IMR-90 (cell line): ENCODE results near the gene TINAG. TPM values are rescaled to one million over a fixed set of nuclear protein-coding genes. Genes with fewer than 3 reads are reported as not detected.

ENCODE experiments used
- ATAC-seq: fragments of 200-7000 bp; cut with Tn5 transposase; 2 replicates; pipeline ENCODE4 v1.9.1; 2020; ENCODE audit warnings: low read depth, mild to moderate bottlenecking, moderate library complexity
- BruUV-seq: library from RNA; stranded (reverse); fragments of 400-500 nt; replicated peaks from 2 replicates; lab custom pipeline; 2021; lab: Mats Ljungman, UMichigan
- CTCF ChIA-PET: fragments of 300-600 bp; formaldehyde crosslinking; extraction: SDS; loops from one replicate; lab custom pipeline; 2021; ENCODE audit warnings: antibody characterized with exemption; lab: Yijun Ruan, JAX
- POLR2A ChIA-PET: fragments of 300-600 bp; sonication (Branson Sonifier 250); formaldehyde crosslinking; loops from one replicate; lab custom pipeline; 2022; ENCODE audit warnings: antibody characterized with exemption; ENCODE audit not compliant: unreplicated experiment; lab: Charles Lee
- DNase-seq: peaks from one replicate; pipeline ENCODE4 v3.0.0; 2013
- H2AFZ ChIP-seq: replicated peaks from 2 replicates; pipeline ENCODE3; 2013; ENCODE audit warnings: low read length, mild to moderate bottlenecking; ENCODE audit not compliant: poor library complexity
- H2AK5ac ChIP-seq: 2 replicates; pipeline ENCODE4 v1.6.1; 2013; ENCODE audit warnings: low read depth, low read length, inconsistent platforms
- H2AK9ac ChIP-seq: replicated peaks from 2 replicates; pipeline ENCODE3; 2013; ENCODE audit warnings: mild to moderate bottlenecking, low read depth, low read length, moderate library complexity; ENCODE audit not compliant: poor library complexity
- H2BK120ac ChIP-seq: 2 replicates; pipeline ENCODE4 v1.6.1; 2013; ENCODE audit warnings: low read depth, low read length, inconsistent platforms
- H2BK15ac ChIP-seq: 3 replicates; pipeline ENCODE4 v1.6.1; 2013; ENCODE audit warnings: low read depth, low read length, inconsistent platforms
- H2BK20ac ChIP-seq: 2 replicates; pipeline ENCODE4 v1.6.1; 2013; ENCODE audit warnings: low read depth, mild to moderate bottlenecking, inconsistent platforms, low read length, moderate library complexity
- H2BK5ac ChIP-seq: 2 replicates; pipeline ENCODE4 v1.6.1; 2013; ENCODE audit warnings: mild to moderate bottlenecking, low read depth, low read length, inconsistent platforms; ENCODE audit not compliant: poor library complexity, severe bottlenecking
- H3K14ac ChIP-seq: replicated peaks from 2 replicates; pipeline ENCODE4 v1.6.1; 2013; ENCODE audit warnings: low read depth, low read length, inconsistent platforms
- H3K18ac ChIP-seq: 2 replicates; pipeline ENCODE4 v1.6.1; 2013; ENCODE audit warnings: low read depth, low read length, control low read depth
- H3K23ac ChIP-seq: 2 replicates; pipeline ENCODE4 v1.6.1; 2013; ENCODE audit warnings: low read depth, low read length, inconsistent platforms
- H3K27ac ChIP-seq: 2 replicates; pipeline ENCODE4 v1.5.1; 2013; ENCODE audit warnings: mild to moderate bottlenecking, control low read depth, low read length; ENCODE audit not compliant: insufficient read depth
- H3K27me3 ChIP-seq: 2 replicates; pipeline ENCODE4 v1.6.1; 2013; ENCODE audit warnings: low read length; ENCODE audit not compliant: control insufficient read depth, insufficient read depth
- H3K36me3 ChIP-seq: 2 replicates; pipeline ENCODE4 v1.6.1; 2013; ENCODE audit warnings: low read length, mixed read lengths; ENCODE audit not compliant: control insufficient read depth, insufficient read depth
- H3K4ac ChIP-seq: 2 replicates; pipeline ENCODE4 v1.6.1; 2013; ENCODE audit warnings: low read depth, low read length, inconsistent platforms
- H3K4me1 ChIP-seq: 2 replicates; pipeline ENCODE4 v1.6.1; 2013; ENCODE audit warnings: low read length, mixed read lengths; ENCODE audit not compliant: control insufficient read depth, insufficient read depth
- H3K4me2 ChIP-seq: 2 replicates; pipeline ENCODE4 v1.6.1; 2013; ENCODE audit warnings: low read depth, mild to moderate bottlenecking, control low read depth, low read length, moderate library complexity
- H3K4me3 ChIP-seq: 2 replicates; pipeline ENCODE4 v1.5.1; 2013; ENCODE audit warnings: low read depth, mild to moderate bottlenecking, control low read depth, low read length, moderate library complexity; ENCODE audit not compliant: insufficient read depth
- H3K56ac ChIP-seq: 2 replicates; pipeline ENCODE4 v1.6.1; 2013; ENCODE audit warnings: low read length, inconsistent platforms; ENCODE audit not compliant: insufficient read depth; ENCODE audit errors: extremely low read depth
- H3K79me1 ChIP-seq, 2 experiments: 2 replicates each; pipeline ENCODE4 v1.6.1; 2013; ENCODE audit warnings: low read length in 2 of 2, inconsistent platforms in 1 of 2, low read depth in 1 of 2
- H3K9ac ChIP-seq: 2 replicates; pipeline ENCODE4 v1.6.1; 2013; ENCODE audit warnings: low read depth, low read length, control low read depth
- H3K9me1 ChIP-seq: 2 replicates; pipeline ENCODE4 v1.6.1; 2013; ENCODE audit warnings: low read length, inconsistent platforms; ENCODE audit not compliant: insufficient read depth
- H3K9me3 ChIP-seq: 2 replicates; pipeline ENCODE4 v1.6.1; 2013; ENCODE audit warnings: low read length; ENCODE audit not compliant: control insufficient read depth, insufficient read depth
- H4K20me1 ChIP-seq: 2 replicates; pipeline ENCODE4 v1.6.1; 2013; ENCODE audit warnings: low read length, inconsistent platforms; ENCODE audit not compliant: insufficient read depth
- H4K5ac ChIP-seq: 2 replicates; pipeline ENCODE4 v1.6.1; 2013; ENCODE audit warnings: mild to moderate bottlenecking, low read depth, low read length, control low read depth
- H4K8ac ChIP-seq, 2 experiments: 2 replicates each; pipeline ENCODE4 v1.6.1; 2013; ENCODE audit warnings: low read depth in 2 of 2, low read length in 2 of 2, control low read depth in 1 of 2, inconsistent platforms in 1 of 2
- H4K91ac ChIP-seq: 2 replicates; pipeline ENCODE4 v1.6.1; 2013; ENCODE audit warnings: low read depth, low read length, inconsistent platforms; ENCODE audit not compliant: insufficient read depth
- RAD21 ChIP-seq: IDR thresholded peaks from 2 replicates; pipeline ENCODE4 v1.6.1; 2012; ENCODE audit warnings: low read length, improper control_type of control experiment
- SMC3 ChIP-seq: fragments of 150-350 bp; IDR thresholded peaks from 2 replicates; pipeline ENCODE4 v1.6.1; 2016; ENCODE audit warnings: low read depth, mild to moderate bottlenecking, antibody characterized with exemption, low read length, moderate library complexity
- dilution Hi-C: fragments of 300-500 bp; cut with HindIII; formaldehyde crosslinking; loops from one replicate; pipeline ENCODE4 v1.14.3; 2018; ENCODE audit warnings: low sequenced_read_pairs; ENCODE audit not compliant: unreplicated experiment
- in situ Hi-C: fragments of 300-500 bp; cut with MboI; formaldehyde crosslinking; loops from 3 replicates; pipeline ENCODE4 v1.14.3; 2019; ENCODE audit warnings: low sequenced_read_pairs, inconsistent platforms, mixed read lengths
- intact Hi-C: fragments of 100-400 bp; cut with micrococcal nuclease; formaldehyde crosslinking; loops from 2 replicates; pipeline ENCODE4 v1.10.0; 2022
- polyA plus RNA-seq, 3 experiments: library from polyadenylated mRNA; depleted of rRNA; stranded (reverse); fragments of >200 nt; gene quantifications; 2 replicates each; pipeline ENCODE4 v1.2.3, GENCODE V29; 2012; ENCODE audit warnings: low replicate concordance in 1 of 3
- total RNA-seq: library from RNA; depleted of rRNA; stranded (reverse); fragments of >200 nt; gene quantifications from 2 replicates; pipeline ENCODE4 v1.2.3, GENCODE V29; 2012
- TF ChIP-seq, protein P1 (sequence below): fragments of 150-350 bp; IDR thresholded peaks from 2 replicates; pipeline ENCODE4 v1.6.1; 2016; ENCODE audit warnings: low read depth, mild to moderate bottlenecking, low read length, moderate library complexity, borderline replicate concordance

TINAG gene
- total and polyA plus RNA-seq, 2 of the 4 experiments (the other 2 are of a cell fraction), result not detected

DNA sequence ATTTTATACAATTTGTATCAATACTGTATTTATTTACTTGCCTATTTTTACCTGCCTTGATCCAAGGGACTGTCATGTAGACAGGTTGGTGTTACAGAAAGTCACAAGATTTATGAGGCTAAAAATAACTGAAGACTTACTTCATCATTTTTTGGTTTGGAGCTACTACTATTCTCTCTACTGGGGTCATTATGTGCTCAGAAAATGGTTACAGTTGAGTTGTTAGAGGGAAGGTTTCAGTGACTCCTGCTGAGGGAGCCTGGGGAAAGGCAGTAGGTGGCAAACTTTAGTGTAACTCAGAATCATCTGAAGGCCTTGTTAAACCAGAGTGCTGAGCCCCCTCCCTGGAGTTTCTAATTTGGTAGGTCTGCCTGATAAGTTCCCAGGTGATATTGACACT lies 118.8 kb downstream of the TINAG start:
- H3K4me1 ChIP-seq, result no peaks in the 10 kb centered on the region
- H2BK15ac ChIP-seq, result peak overlapping the region; percentile 26; the same call in 1 of the 3 replicates
- dilution Hi-C loops, result no loop called here
- intact Hi-C loops, result no loop called here
- H3K18ac ChIP-seq, result no peak overlapping the region
- H3K36me3 ChIP-seq, result no peaks in the 10 kb centered on the region
- H3K14ac ChIP-seq, result 0 out of 2 replicates have a peak overlapping the region, but pooled peaks have one; percentile 27
- CTCF ChIA-PET, result no interaction called here
- H3K56ac ChIP-seq, result no peak overlapping the region
- ATAC-seq (no peak), DNase-seq (no peak)
- no peaks in the 10 kb centered on the region for H3K27me3 ChIP-seq
- H2BK5ac ChIP-seq, result no peak overlapping the region
- POLR2A ChIA-PET, result no interaction called here
- no peaks in the 10 kb centered on the region for H3K9me1 ChIP-seq
- H4K91ac ChIP-seq, result no peak overlapping the region
- H2AK9ac ChIP-seq, result no peak overlapping the region
- no peak overlapping the region for H4K5ac ChIP-seq
- no peak overlapping the region for H4K8ac ChIP-seq
- no peak overlapping the region for H3K9ac ChIP-seq
- H2BK120ac ChIP-seq, result no peak overlapping the region
- no peak for TF ChIP-seq SMC3
- no peak for TF ChIP-seq RAD21
- TF ChIP-seq, protein P1, sequence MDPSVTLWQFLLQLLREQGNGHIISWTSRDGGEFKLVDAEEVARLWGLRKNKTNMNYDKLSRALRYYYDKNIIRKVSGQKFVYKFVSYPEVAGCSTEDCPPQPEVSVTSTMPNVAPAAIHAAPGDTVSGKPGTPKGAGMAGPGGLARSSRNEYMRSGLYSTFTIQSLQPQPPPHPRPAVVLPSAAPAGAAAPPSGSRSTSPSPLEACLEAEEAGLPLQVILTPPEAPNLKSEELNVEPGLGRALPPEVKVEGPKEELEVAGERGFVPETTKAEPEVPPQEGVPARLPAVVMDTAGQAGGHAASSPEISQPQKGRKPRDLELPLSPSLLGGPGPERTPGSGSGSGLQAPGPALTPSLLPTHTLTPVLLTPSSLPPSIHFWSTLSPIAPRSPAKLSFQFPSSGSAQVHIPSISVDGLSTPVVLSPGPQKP, result no peak
- H2AK5ac ChIP-seq, result no peak overlapping the region
- H4K20me1 ChIP-seq, result no peaks in the 10 kb centered on the region
- H3K4ac ChIP-seq, result no peak overlapping the region
- H3K4me2 ChIP-seq, result no peak overlapping the region
- H2AFZ ChIP-seq, result no peak overlapping the region
- H2BK20ac ChIP-seq, result no peak overlapping the region
- no peak overlapping the region for H3K4me3 ChIP-seq
- in situ Hi-C loops, result no loop called here
- no peak overlapping the region for H3K23ac ChIP-seq
- no peaks in the 10 kb centered on the region for H3K9me3 ChIP-seq
- no peaks in the 10 kb centered on the region for H3K79me1 ChIP-seq
- no TSS peak for BruUV-seq
- no peak overlapping the region for H3K27ac ChIP-seq
